Mesenchymal stem cell (in vitro differentiated cells and primary cell): ENCODE results near the gene PBX1.

Experiments used
- DNase-seq: peaks from one replicate; pipeline ENCODE4 v3.0.0-alpha.2; 2013
- H2AFZ ChIP-seq: one replicate; pipeline ENCODE4 v1.6.1; 2013; ENCODE audit warnings: low read depth, mild to moderate bottlenecking, control low read depth, inconsistent platforms, low read length, moderate library complexity
- H2AK5ac ChIP-seq: 2 replicates; pipeline ENCODE4 v1.6.1; 2013; ENCODE audit warnings: low read length, moderate library complexity, mild to moderate bottlenecking, inconsistent platforms; ENCODE audit not compliant: severe bottlenecking
- H2BK120ac ChIP-seq: one replicate; pipeline ENCODE4 v1.6.1; 2013; ENCODE audit warnings: low read depth, mild to moderate bottlenecking, inconsistent platforms, low read length, moderate library complexity
- H2BK12ac ChIP-seq, 2 experiments: one replicate each; pipeline ENCODE4 v1.6.1; 2013; ENCODE audit warnings: inconsistent platforms in 2 of 2, low read length in 2 of 2, mild to moderate bottlenecking in 2 of 2, moderate library complexity in 2 of 2, control low read depth in 1 of 2
- H2BK15ac ChIP-seq: one replicate; pipeline ENCODE4 v1.6.1; 2013; ENCODE audit warnings: mild to moderate bottlenecking, low read depth, inconsistent platforms; ENCODE audit not compliant: poor library complexity, severe bottlenecking
- H2BK5ac ChIP-seq: 2 replicates; pipeline ENCODE4 v1.6.1; 2013; ENCODE audit warnings: low read depth, mild to moderate bottlenecking, low read length, control low read depth, inconsistent platforms; ENCODE audit not compliant: poor library complexity, severe bottlenecking
- H3K14ac ChIP-seq, 2 experiments: one replicate each; pipeline ENCODE4 v1.6.1; 2013; ENCODE audit warnings: inconsistent platforms in 2 of 2, low read length in 2 of 2, control low read depth in 1 of 2, mild to moderate bottlenecking in 1 of 2, moderate library complexity in 1 of 2
- H3K18ac ChIP-seq, 2 experiments: one replicate each; pipeline ENCODE4 v1.6.1; 2013; ENCODE audit warnings: inconsistent platforms in 2 of 2, low read length in 2 of 2, control low read depth in 1 of 2, low read depth in 1 of 2, mild to moderate bottlenecking in 1 of 2
- H3K23ac ChIP-seq, 2 experiments: one replicate each; pipeline ENCODE4 v1.6.1; 2013; ENCODE audit warnings: inconsistent platforms in 2 of 2, low read length in 2 of 2, mild to moderate bottlenecking in 2 of 2, moderate library complexity in 2 of 2, control low read depth in 1 of 2
- H3K27ac ChIP-seq: 2 replicates; pipeline ENCODE4 v1.5.1; 2013; ENCODE audit warnings: mild to moderate bottlenecking, moderate library complexity, low read length, control low read depth, inconsistent platforms; ENCODE audit not compliant: poor library complexity, severe bottlenecking
- H3K27me3 ChIP-seq, 2 experiments: 2 replicates each; pipeline versions ENCODE4 v1.6.1 to v1.7.0; 2013; ENCODE audit warnings: low read length in 2 of 2, mild to moderate bottlenecking in 2 of 2, moderate library complexity in 2 of 2, control low read depth in 1 of 2, inconsistent platforms in 1 of 2; ENCODE audit not compliant: control insufficient read depth in 1 of 2, insufficient read depth in 1 of 2
- H3K36me3 ChIP-seq, 2 experiments: 2 replicates each; pipeline versions ENCODE4 v1.6.1 to v1.7.0; 2013; ENCODE audit warnings: low read length in 2 of 2, control low read depth in 1 of 2, inconsistent platforms in 1 of 2, low read depth in 1 of 2, mild to moderate bottlenecking in 1 of 2; ENCODE audit not compliant: insufficient read depth in 2 of 2, control insufficient read depth in 1 of 2
- H3K4ac ChIP-seq, 2 experiments: one replicate each; pipeline ENCODE4 v1.6.1; 2013; ENCODE audit warnings: inconsistent platforms in 2 of 2, low read length in 2 of 2, mild to moderate bottlenecking in 2 of 2, moderate library complexity in 2 of 2, control low read depth in 1 of 2, low read depth in 1 of 2
- H3K4me1 ChIP-seq: 2 replicates; pipeline ENCODE4 v1.6.1; 2013; ENCODE audit warnings: low read depth, low read length, control low read depth; ENCODE audit not compliant: control insufficient read depth, insufficient read depth
- H3K4me2 ChIP-seq: 2 replicates; pipeline ENCODE4 v1.6.1; 2013; ENCODE audit warnings: low read length, mild to moderate bottlenecking, inconsistent platforms; ENCODE audit not compliant: poor library complexity, severe bottlenecking
- H3K4me3 ChIP-seq, 2 experiments: 2 replicates each; pipeline versions ENCODE4 v1.5.1 to v1.7.0; 2013; ENCODE audit warnings: low read length in 2 of 2, mild to moderate bottlenecking in 2 of 2, control low read depth in 1 of 2, low read depth in 1 of 2; ENCODE audit not compliant: insufficient read depth in 1 of 2
- H3K79me1 ChIP-seq: replicated peaks from 2 replicates; pipeline ENCODE4 v1.6.1; 2013; ENCODE audit warnings: mild to moderate bottlenecking, control low read depth, low read length, inconsistent platforms; ENCODE audit not compliant: poor library complexity, severe bottlenecking
- H3K9ac ChIP-seq: 2 replicates; pipeline ENCODE4 v1.7.0; 2013; ENCODE audit warnings: mild to moderate bottlenecking, low read length, moderate library complexity
- H3K9me3 ChIP-seq: 2 replicates; pipeline ENCODE4 v1.7.0; 2013; ENCODE audit warnings: mild to moderate bottlenecking, low read length; ENCODE audit not compliant: control insufficient read depth
- H4K8ac ChIP-seq: one replicate; pipeline ENCODE4 v1.6.1; 2013; ENCODE audit warnings: inconsistent platforms, mild to moderate bottlenecking, low read length, moderate library complexity
- H4K91ac ChIP-seq: one replicate; pipeline ENCODE4 v1.6.1; 2013; ENCODE audit warnings: mild to moderate bottlenecking, low read length, inconsistent platforms
- WGBS: methylation state at CpG from one replicate; pipeline ENCODE4 v1.1.7; 2013; ENCODE audit warnings: mixed read lengths; 5-methylcytosine and 5-hydroxymethylcytosine counted together

The PBX1 gene

GRCh38 chr1:164673584-164674214, 114.7 kb downstream of the PBX1 start:
- no peak overlapping the region for H2AFZ ChIP-seq
- H3K9me3 ChIP-seq = no peaks in the 10 kb centered on the region
- H3K4ac ChIP-seq = no peak overlapping the region
- no peak overlapping the region for H4K8ac ChIP-seq
- peaks cover 10% of the 10 kb centered on the region for H3K79me1 ChIP-seq
- WGBS = 87% methylated on average over 14 of the region's 14 CpGs
- H3K23ac ChIP-seq = no peak overlapping the region
- no peak overlapping the region for H4K91ac ChIP-seq
- no peak overlapping the region for H3K18ac ChIP-seq
- H3K36me3 ChIP-seq = peaks cover 0 to 10% of the 10 kb centered on the region in 2 experiments
- no peak overlapping the region for H2AK5ac ChIP-seq
- no peaks in the 10 kb centered on the region for H3K27me3 ChIP-seq
- no peak overlapping the region for H3K14ac ChIP-seq
- H3K4me3 ChIP-seq = no peak overlapping the region
- H2BK15ac ChIP-seq = no peak overlapping the region
- no peak for DNase-seq
- H3K9ac ChIP-seq = no peak overlapping the region
- no peak overlapping the region for H3K27ac ChIP-seq
- H2BK12ac ChIP-seq = no peak overlapping the region
- no peak overlapping the region for H3K4me2 ChIP-seq
- no peaks in the 10 kb centered on the region for H3K4me1 ChIP-seq
- no peak overlapping the region for H2BK120ac ChIP-seq
- H2BK5ac ChIP-seq = no peak overlapping the region

GRCh38 chr1:164675342-164675904, 116.4 kb downstream of the PBX1 start:
- Histone ChIP-seq H2AFZ (no peak overlapping the region), H3K79me1 (peaks cover 6% of the 10 kb centered on the region), H3K4me1 (no peaks in the 10 kb centered on the region), H3K4ac (no peak overlapping the region), H3K18ac (no peak overlapping the region), H3K9ac (no peak overlapping the region), H4K91ac (no peak overlapping the region), H3K36me3 (peaks cover 0 to 22% of the 10 kb centered on the region in 2 experiments), H3K9me3 (no peaks in the 10 kb centered on the region), H3K23ac (no peak overlapping the region), H2AK5ac (no peak overlapping the region), H2BK12ac (no peak overlapping the region), H2BK5ac (no peak overlapping the region), H3K4me2 (no peak overlapping the region), H3K27me3 (no peaks in the 10 kb centered on the region), H2BK120ac (no peak overlapping the region), H3K4me3 (no peak overlapping the region), H3K27ac (no peak overlapping the region), H2BK15ac (no peak overlapping the region), H3K14ac (no peak overlapping the region), H4K8ac (no peak overlapping the region)
- 100% methylated on average over 3 of the region's 4 CpGs for WGBS
- no peak for DNase-seq

DNA sequence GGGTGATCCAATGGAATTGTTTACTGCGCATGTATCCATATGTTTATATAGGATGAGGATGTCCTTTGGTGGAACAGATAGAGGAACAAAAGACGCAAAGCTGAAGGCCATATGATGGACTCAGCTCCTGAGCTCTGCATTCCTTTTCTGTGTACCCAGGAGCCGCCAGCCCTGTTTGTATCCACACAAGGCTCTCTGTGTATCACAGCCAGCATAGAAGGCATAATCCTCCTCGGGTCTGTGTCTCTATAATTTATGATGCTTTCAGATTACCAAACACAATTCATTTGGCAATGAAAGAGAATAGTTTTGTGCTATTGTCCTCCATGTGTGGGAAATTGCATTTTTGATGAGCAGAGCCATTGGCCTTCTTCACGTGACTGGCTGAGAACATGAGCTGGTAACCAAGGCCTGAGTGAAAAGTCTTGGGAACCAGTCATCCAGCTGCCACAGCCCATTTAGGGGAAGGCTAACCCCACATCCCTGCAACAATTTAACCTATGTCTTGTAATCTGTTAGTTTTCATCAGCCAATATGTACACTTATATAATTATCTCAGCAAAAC, 119.2 kb downstream of the PBX1 start:
- H3K4me2 ChIP-seq = no peak overlapping the region
- H2BK15ac ChIP-seq = no peak overlapping the region
- no peak overlapping the region for H4K91ac ChIP-seq
- no peak overlapping the region for H3K4ac ChIP-seq
- no peak overlapping the region for H3K18ac ChIP-seq
- no peak overlapping the region for H3K4me3 ChIP-seq
- H3K9ac ChIP-seq = no peak overlapping the region
- no peak for DNase-seq
- H3K27ac ChIP-seq = no peak overlapping the region
- H3K9me3 ChIP-seq = no peaks in the 10 kb centered on the region
- no peaks in the 10 kb centered on the region for H3K27me3 ChIP-seq
- H4K8ac ChIP-seq = no peak overlapping the region
- H2AFZ ChIP-seq = no peak overlapping the region
- no peak overlapping the region for H2BK5ac ChIP-seq
- no peak overlapping the region for H2AK5ac ChIP-seq
- no peak overlapping the region for H2BK12ac ChIP-seq
- H3K36me3 ChIP-seq = peaks cover 0 to 37% of the 10 kb centered on the region in 2 experiments
- no peak overlapping the region for H2BK120ac ChIP-seq
- no peak overlapping the region for H3K14ac ChIP-seq
- H3K79me1 ChIP-seq = peaks cover 5% of the 10 kb centered on the region
- WGBS = 98% methylated on average over 4 of the region's 5 CpGs
- H3K23ac ChIP-seq = no peak overlapping the region
- H3K4me1 ChIP-seq = no peaks in the 10 kb centered on the region

DNA sequence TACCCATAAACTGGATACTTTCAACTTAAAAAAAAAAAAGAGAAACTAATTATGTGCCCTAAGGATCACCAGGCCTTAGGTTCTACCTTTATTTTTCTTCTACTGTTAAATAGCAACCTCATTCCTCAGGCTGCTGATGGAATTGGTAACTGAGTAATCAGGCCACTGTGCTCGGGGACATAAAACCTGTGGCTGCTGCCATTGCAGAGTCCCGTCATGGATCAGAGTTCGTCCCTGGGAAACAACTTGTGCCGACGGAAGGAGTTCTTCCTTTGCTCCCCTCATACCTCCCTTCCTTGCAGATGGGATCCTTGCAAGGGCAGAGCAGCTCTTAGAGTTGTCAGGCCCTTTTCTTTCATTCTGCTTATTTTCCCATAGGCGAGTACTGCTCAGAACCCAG, 123.6 kb downstream of the PBX1 start:
- no peak overlapping the region for H4K91ac ChIP-seq
- H3K9me3 ChIP-seq = no peaks in the 10 kb centered on the region
- 98% methylated on average over 6 of the region's 6 CpGs for WGBS
- H3K27me3 ChIP-seq = no peaks in the 10 kb centered on the region
- H3K36me3 ChIP-seq = peaks cover 0 to 43% of the 10 kb centered on the region in 2 experiments
- H3K4me1 ChIP-seq = no peaks in the 10 kb centered on the region
- H3K4me3 ChIP-seq = no peak overlapping the region
- no peak overlapping the region for H3K27ac ChIP-seq
- no peak overlapping the region for H3K14ac ChIP-seq
- no peak overlapping the region for H3K18ac ChIP-seq
- H4K8ac ChIP-seq = no peak overlapping the region
- H2BK5ac ChIP-seq = no peak overlapping the region
- no peak overlapping the region for H3K4ac ChIP-seq
- H3K23ac ChIP-seq = no peak overlapping the region
- no peak overlapping the region for H3K4me2 ChIP-seq
- no peak overlapping the region for H2BK15ac ChIP-seq
- H2BK120ac ChIP-seq = no peak overlapping the region
- H3K79me1 ChIP-seq = no peaks in the 10 kb centered on the region
- no peak overlapping the region for H2BK12ac ChIP-seq
- no peak overlapping the region for H3K9ac ChIP-seq
- DNase-seq = no peak
- no peak overlapping the region for H2AFZ ChIP-seq
- no peak overlapping the region for H2AK5ac ChIP-seq
